Activated B cell treated with CpG ODN at 0.5 μM for 24 hours (primary cell): ENCODE measurements around the gene DENND1C. TPM values are rescaled to one million over a fixed set of nuclear protein-coding genes. Genes with fewer than 3 reads are reported as not detected.

Experiments used
- ATAC-seq: fragments of 200-7000 bp; cut with Tn5 transposase; one replicate; pipeline ENCODE4 v1.10.0; 2021; ENCODE audit warnings: low read depth, mild to moderate bottlenecking, moderate library complexity
- CTCF ChIA-PET: fragments of 350-600 bp; sonication (Branson Sonifier 250); formaldehyde crosslinking; loops from one replicate; lab custom pipeline; 2021; ENCODE audit warnings: antibody characterized with exemption; lab: Charles Lee
- POLR2A ChIA-PET: fragments of 350-600 bp; sonication (Branson Sonifier 250); formaldehyde crosslinking; loops from one replicate; lab custom pipeline; 2021; ENCODE audit warnings: antibody characterized with exemption; lab: Charles Lee
- DNase-seq: peaks from one replicate; pipeline ENCODE4 v3.0.0; 2022
- H3K27ac Mint-ChIP-seq: one replicate; pipeline ENCODE4 v1.8.0; 2020; ENCODE audit warnings: mixed read lengths
- H3K27me3 Mint-ChIP-seq: one replicate; pipeline ENCODE4 v1.8.0; 2021; ENCODE audit warnings: mixed read lengths
- H3K36me3 Mint-ChIP-seq: one replicate; pipeline ENCODE4 v1.8.0; 2021; ENCODE audit warnings: low read depth, mixed read lengths
- H3K4me1 Mint-ChIP-seq: one replicate; pipeline ENCODE4 v1.8.0; 2021; ENCODE audit warnings: mixed read lengths
- H3K4me3 Mint-ChIP-seq: one replicate; pipeline ENCODE4 v1.8.0; 2020; ENCODE audit warnings: mild to moderate bottlenecking, mixed read lengths
- H3K9me3 Mint-ChIP-seq: one replicate; pipeline ENCODE4 v1.8.0; 2020; ENCODE audit warnings: mixed read lengths
- CTCF ChIP-seq: fragments of 200-600 bp; IDR thresholded peaks from one replicate; pipeline ENCODE4 v1.8.0; 2022; ENCODE audit warnings: antibody characterized with exemption, mild to moderate bottlenecking
- intact Hi-C: fragments of 100-400 bp; cut with micrococcal nuclease; formaldehyde crosslinking; loops from one replicate; pipeline ENCODE4 v1.15.1; 2024
- total RNA-seq: library from RNA; stranded (reverse); gene quantifications from 2 replicates; pipeline ENCODE4 v1.2.3, GENCODE V29; 2022

DENND1C gene
- total RNA-seq, 1 donor from 2014 or later = 95.1 TPM

- POLR2A ChIA-PET = interaction anchor here (0.6 kb wide), 1 partner anchor 125 kb away, joined by 4 read pairs; no protein-coding TSS in a partner anchor
- CTCF ChIA-PET = no interaction called here
- Mint-ChIP-seq H3K4me1 (peaks cover 1% of the 10 kb centered on the region), H3K9me3 (peaks cover 2% of the 10 kb centered on the region), H3K27me3 (no peaks in the 10 kb centered on the region), H3K27ac (no peak overlapping the region), H3K36me3 (peaks cover 27% of the 10 kb centered on the region), H3K4me3 (no peak overlapping the region)
- ATAC-seq = no peak
- no peak for TF ChIP-seq CTCF
- intact Hi-C loops = no loop called here
- no peak for DNase-seq
Observed at GRCh38 chr19:6452223-6452614, 29.4 kb downstream of the DENND1C start.

- H3K4me3 Mint-ChIP-seq = no peak overlapping the region
- no peak for ATAC-seq
- H3K36me3 Mint-ChIP-seq = peaks cover 27% of the 10 kb centered on the region
Observed at GRCh38 chr19:6451583-6452222, 29.9 kb downstream of the DENND1C start.

GRCh38 chr19:6450166-6450565 lies 31.4 kb downstream of the DENND1C start:
- ATAC-seq (no peak), DNase-seq (no peak)
- H3K27me3 Mint-ChIP-seq = no peaks in the 10 kb centered on the region
- no peak overlapping the region for H3K27ac Mint-ChIP-seq
- peaks cover 23% of the 10 kb centered on the region for H3K36me3 Mint-ChIP-seq
- no peak for TF ChIP-seq CTCF
- intact Hi-C loops = no loop called here
- ChIA-PET POLR2A (interaction anchor here (0.7 kb wide), 1 partner anchor 719 kb away, joined by 7 read pairs; no protein-coding TSS in a partner anchor), CTCF (no interaction called here)
- H3K9me3 Mint-ChIP-seq = peaks cover 3% of the 10 kb centered on the region
- H3K4me3 Mint-ChIP-seq = no peak overlapping the region
- no peaks in the 10 kb centered on the region for H3K4me1 Mint-ChIP-seq

More at GRCh38 chr19:6451583-6452222, 29.9 kb downstream of the DENND1C start:
- no peak for DNase-seq
- Mint-ChIP-seq H3K27ac (no peak overlapping the region), H3K4me1 (no peaks in the 10 kb centered on the region), H3K27me3 (no peaks in the 10 kb centered on the region), H3K9me3 (peaks cover 2% of the 10 kb centered on the region)
- TF ChIP-seq CTCF = no peak
- intact Hi-C loops = no loop called here
- POLR2A ChIA-PET = interaction anchor here (0.6 kb wide), 1 partner anchor 125 kb away, joined by 4 read pairs; no protein-coding TSS in a partner anchor
- CTCF ChIA-PET = no interaction called here

- Mint-ChIP-seq H3K4me1 (no peaks in the 10 kb centered on the region), H3K9me3 (peaks cover 1% of the 10 kb centered on the region), H3K27me3 (no peaks in the 10 kb centered on the region), H3K4me3 (no peak overlapping the region), H3K36me3 (peaks cover 7% of the 10 kb centered on the region), H3K27ac (no peak overlapping the region)
- DNase-seq = no peak
- ChIA-PET CTCF (no interaction called here), POLR2A (interaction anchor here (1.4 kb wide), 1 partner anchor 23 kb away, joined by 3 read pairs; the partner anchor contains the start of gene KHSRP)
- TF ChIP-seq CTCF = no peak
- intact Hi-C loops = no loop called here
- no peak for ATAC-seq
Observed at GRCh38 chr19:6448045-6448444, 33.5 kb downstream of the DENND1C start.

GRCh38 chr19:6446452-6446851 lies 35.1 kb downstream of the DENND1C start:
- POLR2A ChIA-PET = no interaction called here
- peaks cover 7% of the 10 kb centered on the region for H3K36me3 Mint-ChIP-seq
- no peak overlapping the region for H3K4me3 Mint-ChIP-seq
- TF ChIP-seq CTCF = no peak
- CTCF ChIA-PET = no interaction called here
- H3K27me3 Mint-ChIP-seq = no peaks in the 10 kb centered on the region
- no peak overlapping the region for H3K27ac Mint-ChIP-seq
- H3K4me1 Mint-ChIP-seq = no peaks in the 10 kb centered on the region
- intact Hi-C loops = no loop called here
- ATAC-seq = no peak
- DNase-seq = no peak
- peaks cover 1% of the 10 kb centered on the region for H3K9me3 Mint-ChIP-seq
